Activated naive CD4-positive, alpha-beta T cell treated with anti-CD3 and anti-CD28 coated beads for 36 hours (primary cell): ENCODE data around the gene PHTF1. TPM values are rescaled to one million over a fixed set of nuclear protein-coding genes. Genes with fewer than 3 reads are reported as not detected.
A peak's percentile ranks its signal among the peaks of the same experiment; 100 is the strongest.

ENCODE experiments used
- CTCF ChIA-PET: fragments of 350-600 bp; sonication (Branson Sonifier 250); formaldehyde crosslinking; loops from one replicate; lab custom pipeline; 2021; ENCODE audit warnings: antibody characterized with exemption; lab: Charles Lee
- DNase-seq: peaks from one replicate; pipeline ENCODE4 v3.0.0-alpha.2; 2020
- H3K27ac Mint-ChIP-seq: one replicate; pipeline ENCODE4 v1.8.0; 2021; ENCODE audit warnings: mild to moderate bottlenecking, mixed read lengths
- H3K27me3 Mint-ChIP-seq: one replicate; pipeline ENCODE4 v1.8.0; 2021; ENCODE audit warnings: low read depth, mixed read lengths
- H3K36me3 Mint-ChIP-seq: one replicate; pipeline ENCODE4 v1.8.0; 2021; ENCODE audit warnings: low read depth, mixed read lengths
- H3K4me1 Mint-ChIP-seq: one replicate; pipeline ENCODE4 v1.8.0; 2021; ENCODE audit warnings: low read depth, mixed read lengths
- H3K4me3 Mint-ChIP-seq: one replicate; pipeline ENCODE4 v1.8.0; 2021; ENCODE audit warnings: mild to moderate bottlenecking, moderate library complexity, mixed read lengths
- H3K9me3 Mint-ChIP-seq: one replicate; pipeline ENCODE4 v1.8.0; 2021; ENCODE audit warnings: mixed read lengths
- intact Hi-C: fragments of 100-400 bp; cut with micrococcal nuclease; formaldehyde crosslinking; loops from one replicate; pipeline ENCODE4 v1.15.1; 2023
- total RNA-seq, 2 experiments: library from RNA; stranded (reverse); gene quantifications; one replicate each; pipeline ENCODE4 v1.2.3, GENCODE V29; 2021

PHTF1 gene
- total RNA-seq, 2 experiments from 2014 or later, result 5.4 to 6.3 TPM

DNA sequence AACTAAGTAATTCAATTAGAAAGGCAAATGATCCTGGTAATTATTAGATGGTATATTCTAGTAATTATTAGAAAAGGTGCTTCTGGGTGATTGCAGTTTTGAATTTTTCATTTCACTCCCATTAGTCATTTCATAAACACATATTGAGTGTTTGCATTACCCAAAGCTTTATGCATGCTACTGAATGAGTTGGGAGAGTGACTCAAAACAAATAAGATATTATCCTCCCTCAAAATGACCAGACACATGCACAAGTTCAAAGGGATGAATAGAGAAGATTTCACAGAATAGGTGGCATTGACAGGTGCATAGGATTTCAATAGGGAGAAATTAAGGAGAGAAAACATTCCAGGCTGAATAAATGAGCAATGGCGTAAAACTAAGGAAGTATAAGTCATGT is 84.7 kb downstream of the PHTF1 start:
- intact Hi-C loops, result no loop called here
- Mint-ChIP-seq H3K36me3 (no peaks in the 10 kb centered on the region), H3K9me3 (no peaks in the 10 kb centered on the region), H3K27ac (no peak overlapping the region), H3K4me3 (no peak overlapping the region), H3K4me1 (no peaks in the 10 kb centered on the region), H3K27me3 (no peaks in the 10 kb centered on the region)
- CTCF ChIA-PET, result no interaction called here
- DNase-seq, result no peak

DNA sequence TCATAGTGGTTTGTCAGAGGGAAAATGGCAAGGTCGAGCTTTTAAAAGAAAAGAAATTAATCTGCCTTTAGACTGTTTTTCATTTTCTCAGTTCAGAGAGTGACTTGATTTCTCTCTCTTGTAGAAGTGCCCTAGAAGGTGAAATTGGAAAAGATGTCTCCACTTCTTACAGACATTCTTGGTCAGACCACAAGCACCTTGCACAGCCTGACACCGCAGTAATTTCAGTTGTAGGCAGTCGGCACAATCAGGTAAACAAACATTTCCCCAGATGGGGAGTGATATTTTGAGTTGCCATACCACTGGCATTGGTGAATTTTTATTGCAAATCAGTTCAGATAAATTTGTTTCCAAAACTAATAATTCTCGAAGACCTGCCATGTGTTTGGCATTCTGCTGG is 86.8 kb downstream of the PHTF1 start:
- Mint-ChIP-seq H3K27ac (no peak overlapping the region), H3K9me3 (no peaks in the 10 kb centered on the region), H3K4me1 (no peaks in the 10 kb centered on the region), H3K27me3 (no peaks in the 10 kb centered on the region), H3K4me3 (no peak overlapping the region), H3K36me3 (no peaks in the 10 kb centered on the region)
- intact Hi-C loops, result no loop called here
- CTCF ChIA-PET, result interaction anchor here (0.6 kb wide), 1 partner anchor 54 kb away, joined by 3 read pairs; no protein-coding TSS in a partner anchor
- DNase-seq, result no peak

DNA sequence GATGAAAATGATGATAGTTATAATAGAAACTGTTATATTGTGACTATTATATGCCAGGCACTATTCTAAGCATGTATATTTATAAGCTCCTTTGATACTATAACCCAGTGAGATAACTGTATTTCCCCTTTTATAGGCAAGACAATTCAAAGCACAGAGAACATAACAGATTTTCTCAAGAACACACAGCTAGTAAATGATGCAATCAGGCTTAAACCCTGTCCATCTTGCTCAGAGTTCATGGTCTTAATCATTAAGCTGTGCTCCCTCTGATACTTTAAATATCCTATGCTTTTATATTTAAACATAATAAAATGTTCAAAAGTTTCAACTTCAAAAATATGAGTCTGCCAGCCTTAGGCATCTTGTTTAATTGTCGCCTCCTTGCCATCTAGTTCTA is 88.6 kb downstream of the PHTF1 start:
- H3K36me3 Mint-ChIP-seq, result no peaks in the 10 kb centered on the region
- H3K27ac Mint-ChIP-seq, result no peak overlapping the region
- no peak overlapping the region for H3K4me3 Mint-ChIP-seq
- no peak for DNase-seq
- no peaks in the 10 kb centered on the region for H3K27me3 Mint-ChIP-seq
- H3K4me1 Mint-ChIP-seq, result no peaks in the 10 kb centered on the region
- CTCF ChIA-PET, result no interaction called here
- no peaks in the 10 kb centered on the region for H3K9me3 Mint-ChIP-seq
- intact Hi-C loops, result no loop called here

DNA sequence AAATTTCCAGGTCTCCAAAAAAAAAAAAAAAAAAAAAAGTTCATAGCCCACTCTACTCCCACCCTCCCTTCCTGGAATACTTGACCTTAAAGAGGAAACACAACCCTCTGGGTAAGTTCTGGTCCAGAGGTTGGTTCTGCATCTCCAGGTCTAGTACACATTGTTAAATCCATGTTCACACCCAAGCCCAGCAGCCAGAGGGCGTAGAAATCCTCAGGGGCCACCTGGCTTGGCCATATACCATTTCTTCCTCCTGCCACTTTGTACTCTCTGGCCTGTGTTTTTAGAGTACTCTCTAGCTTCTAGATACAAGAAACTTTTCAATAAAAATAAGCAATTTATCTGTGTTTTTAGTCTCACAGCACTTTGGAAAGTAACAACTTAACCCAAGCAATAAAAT is 89.3 kb downstream of the PHTF1 start:
- DNase-seq, result peak; percentile 8
- intact Hi-C loops, result no loop called here
- Mint-ChIP-seq H3K27ac (no peak overlapping the region), H3K27me3 (no peaks in the 10 kb centered on the region), H3K36me3 (no peaks in the 10 kb centered on the region), H3K4me3 (no peak overlapping the region), H3K9me3 (no peaks in the 10 kb centered on the region), H3K4me1 (no peaks in the 10 kb centered on the region)
- CTCF ChIA-PET, result no interaction called here

DNA sequence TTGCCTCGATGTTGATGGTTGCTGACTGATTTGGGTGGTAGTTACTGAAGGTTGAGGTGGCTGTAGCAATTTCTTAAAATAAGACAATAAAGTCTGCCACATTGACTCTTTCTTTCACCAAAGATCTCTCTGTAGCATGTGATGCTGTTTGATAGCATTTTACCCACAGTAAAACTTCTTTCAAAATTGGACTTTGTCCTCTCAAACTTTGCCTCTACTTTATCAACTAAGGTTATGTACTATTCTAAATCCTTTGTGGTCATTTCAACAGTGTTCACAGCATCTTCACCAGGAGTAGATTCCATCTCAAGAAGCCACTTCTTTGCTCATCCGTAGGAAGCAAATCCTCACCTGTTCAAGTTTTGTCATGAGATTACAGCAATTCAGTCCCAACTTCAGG is 93.2 kb downstream of the PHTF1 start:
- H3K9me3 Mint-ChIP-seq, result no peaks in the 10 kb centered on the region
- no peak overlapping the region for H3K4me3 Mint-ChIP-seq
- H3K27ac Mint-ChIP-seq, result no peak overlapping the region
- no peak for DNase-seq
- no peaks in the 10 kb centered on the region for H3K36me3 Mint-ChIP-seq
- CTCF ChIA-PET, result no interaction called here
- H3K27me3 Mint-ChIP-seq, result no peaks in the 10 kb centered on the region
- no peaks in the 10 kb centered on the region for H3K4me1 Mint-ChIP-seq
- intact Hi-C loops, result no loop called here

DNA sequence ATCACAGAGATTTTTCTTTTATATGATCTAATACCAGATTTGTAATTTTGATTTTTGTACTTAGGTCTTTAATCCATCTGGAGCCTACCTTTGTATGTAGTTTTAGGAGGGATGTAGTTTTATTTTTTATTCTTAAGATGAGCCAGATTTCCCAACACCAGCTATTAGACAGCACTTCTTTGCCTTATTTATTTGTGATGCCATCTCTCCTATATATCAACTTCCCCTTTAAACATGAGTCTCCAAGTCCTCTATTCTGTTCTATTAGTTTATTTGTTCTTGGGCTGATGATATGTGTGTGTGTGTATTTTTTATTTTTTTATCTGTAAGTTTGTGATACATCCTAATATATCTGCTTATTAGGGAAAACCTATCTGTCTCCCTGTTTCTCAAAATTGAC is 94.2 kb downstream of the PHTF1 start:
- CTCF ChIA-PET, result interaction anchor here (1.0 kb wide), 1 partner anchor 10 kb away, joined by 3 read pairs; no protein-coding TSS in a partner anchor
- H3K27me3 Mint-ChIP-seq, result no peaks in the 10 kb centered on the region
- H3K9me3 Mint-ChIP-seq, result no peaks in the 10 kb centered on the region
- H3K27ac Mint-ChIP-seq, result no peak overlapping the region
- H3K4me3 Mint-ChIP-seq, result no peak overlapping the region
- no peaks in the 10 kb centered on the region for H3K36me3 Mint-ChIP-seq
- intact Hi-C loops, result no loop called here
- H3K4me1 Mint-ChIP-seq, result no peaks in the 10 kb centered on the region
- no peak for DNase-seq

DNA sequence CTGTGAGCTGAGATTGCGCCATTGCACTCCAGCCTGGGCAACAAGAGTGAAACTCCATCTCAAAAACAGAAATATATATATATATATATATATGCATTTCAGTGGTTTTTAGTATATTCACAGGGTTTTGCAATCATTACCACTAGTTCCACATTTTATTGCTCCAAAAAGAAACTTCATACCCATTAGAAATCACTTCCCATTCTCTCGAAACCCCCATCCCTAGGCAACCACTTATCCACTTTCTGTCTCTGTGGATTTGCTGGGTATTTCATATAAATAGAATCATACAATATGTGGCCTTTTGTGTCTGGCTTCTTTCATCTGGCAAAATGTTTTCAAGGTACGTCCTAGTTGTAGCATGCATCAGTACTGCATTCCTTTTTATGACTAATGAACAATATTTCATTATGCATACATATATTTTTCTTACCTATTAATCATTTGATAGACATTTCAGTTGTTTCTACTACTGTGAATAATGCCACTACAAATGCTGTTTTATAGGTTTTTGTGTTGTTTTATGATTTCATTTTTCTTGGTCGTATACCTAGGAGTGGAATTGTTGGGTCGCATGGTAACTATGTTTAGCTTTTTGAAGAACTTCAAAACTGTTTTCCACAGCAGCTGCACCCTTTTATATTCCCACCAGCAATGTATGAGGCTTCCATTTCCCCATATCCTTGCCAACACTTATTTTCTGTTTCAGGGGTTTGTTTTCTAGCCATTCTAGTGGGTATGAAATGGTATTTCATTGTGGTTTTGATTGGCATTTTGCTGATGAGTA is 95.9 kb downstream of the PHTF1 start:
- intact Hi-C loops, result no loop called here
- Mint-ChIP-seq H3K4me3 (no peak overlapping the region), H3K9me3 (no peaks in the 10 kb centered on the region), H3K36me3 (no peaks in the 10 kb centered on the region), H3K27ac (no peak overlapping the region), H3K4me1 (no peaks in the 10 kb centered on the region), H3K27me3 (no peaks in the 10 kb centered on the region)
- no peak for DNase-seq
- CTCF ChIA-PET, result interaction anchor here (0.6 kb wide), 1 partner anchor 519 kb away, joined by 7 read pairs; no protein-coding TSS in a partner anchor

DNA sequence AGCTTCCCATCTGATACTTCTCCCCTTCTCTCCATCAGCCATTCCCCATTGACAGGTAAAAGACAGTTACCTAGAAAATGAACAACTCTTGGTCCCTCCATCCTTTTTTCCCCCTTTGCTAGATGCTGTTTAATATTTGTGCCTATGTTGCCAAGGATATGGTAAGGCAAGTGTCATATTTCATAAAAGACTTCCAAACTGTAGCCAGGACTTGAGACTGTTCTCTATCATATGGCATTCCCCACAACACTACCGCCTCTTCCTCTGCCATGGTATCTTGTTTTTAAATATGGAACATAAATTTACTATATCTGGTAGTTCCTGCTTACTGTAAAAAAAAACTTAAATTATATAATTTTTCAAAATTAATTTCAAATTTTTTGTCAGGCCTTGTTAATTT is 97.2 kb downstream of the PHTF1 start:
- H3K27me3 Mint-ChIP-seq, result no peaks in the 10 kb centered on the region
- H3K36me3 Mint-ChIP-seq, result no peaks in the 10 kb centered on the region
- no peak overlapping the region for H3K27ac Mint-ChIP-seq
- intact Hi-C loops, result no loop called here
- CTCF ChIA-PET, result no interaction called here
- no peak for DNase-seq
- no peaks in the 10 kb centered on the region for H3K4me1 Mint-ChIP-seq
- H3K4me3 Mint-ChIP-seq, result no peak overlapping the region
- no peaks in the 10 kb centered on the region for H3K9me3 Mint-ChIP-seq

DNA sequence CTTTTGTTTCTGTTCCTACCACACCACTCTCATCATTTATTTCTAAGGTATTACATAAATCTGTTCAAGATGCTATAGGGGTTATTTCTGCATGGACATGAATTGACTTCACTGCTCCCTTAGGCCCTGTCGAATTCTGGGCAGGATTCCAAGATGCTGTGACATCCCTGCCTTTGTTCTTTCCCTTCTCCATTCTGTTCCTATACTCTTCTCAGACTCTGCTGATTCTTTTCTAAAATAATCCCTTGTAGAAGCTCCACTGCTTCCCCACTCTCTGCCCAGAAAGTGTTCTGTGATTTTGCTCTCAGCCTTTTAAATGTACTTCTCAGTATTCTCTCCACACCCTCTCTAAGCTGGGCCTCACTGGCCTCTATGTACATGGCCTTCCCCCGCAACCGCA is 99.2 kb downstream of the PHTF1 start:
- DNase-seq, result no peak
- no peaks in the 10 kb centered on the region for H3K27me3 Mint-ChIP-seq
- no peak overlapping the region for H3K27ac Mint-ChIP-seq
- CTCF ChIA-PET, result interaction anchor here (0.6 to 0.9 kb wide), 2 partner anchors 16 to 40 kb away, joined by 3 to 6 read pairs; no protein-coding TSS in a partner anchor
- no peak overlapping the region for H3K4me3 Mint-ChIP-seq
- no peaks in the 10 kb centered on the region for H3K9me3 Mint-ChIP-seq
- H3K36me3 Mint-ChIP-seq, result no peaks in the 10 kb centered on the region
- no peaks in the 10 kb centered on the region for H3K4me1 Mint-ChIP-seq
- intact Hi-C loops, result no loop called here

DNA sequence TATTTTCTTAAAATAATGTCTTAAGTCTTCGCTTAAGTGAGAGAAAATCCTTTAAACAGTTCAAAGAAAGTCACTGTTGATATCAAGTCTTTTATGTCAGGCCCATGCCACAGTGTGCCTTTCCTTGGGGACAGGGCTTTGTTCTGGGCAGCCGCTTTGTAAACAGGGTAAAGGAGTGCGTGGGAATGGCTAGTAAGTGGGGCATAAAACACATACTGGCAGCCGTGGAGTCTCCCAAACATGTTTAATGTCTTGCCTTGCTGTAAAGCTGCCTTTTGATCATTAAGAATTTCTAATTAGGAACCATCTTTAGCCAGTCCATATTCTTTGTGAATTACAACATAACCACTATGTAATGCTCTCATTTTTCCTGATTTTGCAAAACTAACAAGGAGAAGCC is 99.7 kb downstream of the PHTF1 start:
- Mint-ChIP-seq H3K4me3 (no peak overlapping the region), H3K27me3 (no peaks in the 10 kb centered on the region), H3K36me3 (no peaks in the 10 kb centered on the region), H3K4me1 (no peaks in the 10 kb centered on the region), H3K27ac (no peak overlapping the region), H3K9me3 (no peaks in the 10 kb centered on the region)
- no peak for DNase-seq
- CTCF ChIA-PET, result interaction anchor here (0.9 kb wide), 1 partner anchor 17 kb away, joined by 3 read pairs; no protein-coding TSS in a partner anchor
- intact Hi-C loops, result no loop called here

DNA sequence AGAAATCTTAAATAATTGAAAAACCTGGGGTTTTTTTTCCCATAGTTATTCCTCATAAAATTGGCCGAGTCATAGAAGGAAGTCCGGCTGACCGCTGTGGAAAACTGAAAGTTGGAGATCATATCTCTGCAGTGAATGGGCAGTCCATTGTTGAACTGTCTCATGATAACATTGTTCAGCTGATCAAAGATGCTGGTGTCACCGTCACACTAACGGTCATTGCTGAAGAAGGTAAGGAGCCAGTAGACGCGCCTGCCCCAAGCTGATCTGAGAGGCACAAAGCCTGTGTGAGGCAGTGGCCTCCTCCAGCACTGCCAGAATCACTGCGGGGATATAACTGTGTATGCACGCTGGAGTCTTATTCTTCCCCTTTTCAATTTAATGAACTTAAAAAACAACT is 100.3 kb downstream of the PHTF1 start:
- H3K9me3 Mint-ChIP-seq, result no peaks in the 10 kb centered on the region
- H3K27me3 Mint-ChIP-seq, result no peaks in the 10 kb centered on the region
- H3K36me3 Mint-ChIP-seq, result no peaks in the 10 kb centered on the region
- DNase-seq, result no peak
- no peaks in the 10 kb centered on the region for H3K4me1 Mint-ChIP-seq
- intact Hi-C loops, result no loop called here
- no peak overlapping the region for H3K27ac Mint-ChIP-seq
- no peak overlapping the region for H3K4me3 Mint-ChIP-seq
- CTCF ChIA-PET, result interaction anchor here (0.9 kb wide), 1 partner anchor 17 kb away, joined by 3 read pairs; no protein-coding TSS in a partner anchor

DNA sequence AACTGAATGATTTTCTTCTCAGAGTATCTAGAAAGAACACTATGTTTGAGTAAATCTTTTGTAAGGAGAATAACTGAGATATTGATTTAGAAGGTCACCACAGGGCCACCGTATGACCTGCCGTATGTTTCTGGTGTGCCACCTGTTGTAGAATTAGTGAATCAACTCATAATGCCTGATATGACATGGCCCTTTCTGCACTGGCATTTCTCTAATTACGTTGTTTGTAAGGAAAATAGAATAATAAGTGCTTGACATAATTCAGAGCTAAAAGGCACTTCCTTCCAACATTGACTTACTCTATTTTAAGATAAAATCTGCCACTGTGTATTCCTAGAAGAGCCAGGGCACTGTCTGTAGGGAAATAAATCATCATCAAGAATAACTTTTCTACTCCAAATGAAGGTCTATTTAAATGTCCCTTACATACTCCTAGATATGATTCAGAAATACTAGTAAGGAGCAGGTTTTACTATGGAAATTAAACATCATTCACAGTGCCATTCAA is 101.7 kb downstream of the PHTF1 start:
- H3K36me3 Mint-ChIP-seq, result no peaks in the 10 kb centered on the region
- no peak for DNase-seq
- no peaks in the 10 kb centered on the region for H3K9me3 Mint-ChIP-seq
- CTCF ChIA-PET, result no interaction called here
- H3K27ac Mint-ChIP-seq, result no peak overlapping the region
- no peaks in the 10 kb centered on the region for H3K4me1 Mint-ChIP-seq
- intact Hi-C loops, result no loop called here
- H3K4me3 Mint-ChIP-seq, result no peak overlapping the region
- no peaks in the 10 kb centered on the region for H3K27me3 Mint-ChIP-seq

DNA sequence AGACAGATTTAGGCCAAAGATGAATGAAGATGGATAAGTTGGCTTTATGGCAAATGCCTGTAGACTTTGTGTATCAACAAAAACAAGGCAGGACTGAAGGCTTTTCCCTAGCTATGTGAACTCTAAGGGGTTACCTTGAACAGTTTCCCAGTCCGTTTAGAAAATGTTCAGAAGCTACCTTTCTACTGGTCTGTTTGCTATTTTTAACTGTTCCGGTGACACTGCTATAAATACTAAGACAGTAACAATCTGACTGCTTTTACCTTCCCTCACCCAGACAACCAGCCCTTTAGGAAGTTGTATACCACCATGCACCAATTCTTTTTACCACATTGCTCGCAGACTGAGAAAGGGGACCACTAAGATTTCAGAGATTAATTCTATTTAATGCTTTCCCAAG is 102.2 kb downstream of the PHTF1 start:
- Mint-ChIP-seq H3K27me3 (no peaks in the 10 kb centered on the region), H3K4me3 (no peak overlapping the region), H3K36me3 (no peaks in the 10 kb centered on the region), H3K27ac (no peak overlapping the region), H3K9me3 (no peaks in the 10 kb centered on the region), H3K4me1 (no peaks in the 10 kb centered on the region)
- no peak for DNase-seq
- intact Hi-C loops, result no loop called here
- CTCF ChIA-PET, result no interaction called here
